ENCODE results near the gene IGF2BP3. TPM values are rescaled to one million over a fixed set of nuclear protein-coding genes. Genes with fewer than 3 reads are reported as not detected.

The IGF2BP3 gene
- total RNA-seq, 1 donor from 2014 or later: 242 TPM

- Histone ChIP-seq H3K36me3 (peaks cover 5% of the 10 kb centered on the region), H3F3A (ENCODE audit: low read depth) (peaks cover 5% of the 10 kb centered on the region), H2AFZ (replicated peaks) (no peak overlapping the region), H3K4me2 (no peak overlapping the region), H3K79me2 (ENCODE audit: low read depth) (peaks cover 100% of the 10 kb centered on the region), H3K4me3 (no peak overlapping the region), H3K9me3 (ENCODE audit: low read depth) (no peaks in the 10 kb centered on the region), H3K27me3 (no peaks in the 10 kb centered on the region), H4K20me1 (ENCODE audit: low read depth) (peaks cover 100% of the 10 kb centered on the region), H3K9ac (no peak overlapping the region), H3K27ac (no peak overlapping the region), H3K4me1 (peaks cover 22% of the 10 kb centered on the region)
- TF ChIP-seq CTCF (IDR thresholded peaks at IDR 0.05) (no peak), EZH2 (IDR thresholded peaks at IDR 0.05) (no peak), EZH2phosphoT487 (IDR thresholded peaks at IDR 0.05) (no peak)
- peaks cover 2% of the 10 kb centered on the region for H3K27me3 Mint-ChIP-seq (ENCODE audit: insufficient read depth, low read depth)
- no peak overlapping the region for H3K4me3 Mint-ChIP-seq
- DNase-seq (ENCODE audit: low spot score): no peak
- H3K36me3 Mint-ChIP-seq: peaks cover 46% of the 10 kb centered on the region
- H3K27ac Mint-ChIP-seq: no peak overlapping the region
- no peaks in the 10 kb centered on the region for H3K9me3 Mint-ChIP-seq
- H3K4me1 Mint-ChIP-seq: peaks cover 23% of the 10 kb centered on the region
Measured at GRCh38 chr7:23454881-23455526, 15.3 kb downstream of the IGF2BP3 start.

GRCh38 chr7:23450518-23450917, 19.8 kb downstream of the IGF2BP3 start:
- Mint-ChIP-seq H3K27ac (no peak overlapping the region), H3K4me1 (peaks cover 25% of the 10 kb centered on the region), H3K9me3 (no peaks in the 10 kb centered on the region), H3K4me3 (no peak overlapping the region), H3K27me3 (ENCODE audit: insufficient read depth, low read depth) (peaks cover 2% of the 10 kb centered on the region), H3K36me3 (peaks cover 30% of the 10 kb centered on the region)
- Histone ChIP-seq H3K4me3 (no peak overlapping the region), H3K27ac (peak overlapping the region; percentile 69), H3F3A (ENCODE audit: low read depth) (peaks cover 5% of the 10 kb centered on the region), H3K4me1 (peaks cover 16% of the 10 kb centered on the region), H2AFZ (replicated peaks) (no peak overlapping the region), H3K4me2 (peak overlapping the region; percentile 23), H3K9ac (no peak overlapping the region), H3K79me2 (ENCODE audit: low read depth) (peaks cover 100% of the 10 kb centered on the region), H3K27me3 (no peaks in the 10 kb centered on the region), H3K9me3 (ENCODE audit: low read depth) (no peaks in the 10 kb centered on the region), H4K20me1 (ENCODE audit: low read depth) (peaks cover 100% of the 10 kb centered on the region), H3K36me3 (no peaks in the 10 kb centered on the region)
- DNase-seq (ENCODE audit: low spot score): no peak
- TF ChIP-seq CTCF (IDR thresholded peaks at IDR 0.05) (no peak), EZH2 (IDR thresholded peaks at IDR 0.05) (no peak), EZH2phosphoT487 (IDR thresholded peaks at IDR 0.05) (no peak)

GRCh38 chr7:23449941-23450340, 20.4 kb downstream of the IGF2BP3 start:
- Histone ChIP-seq H3K79me2 (ENCODE audit: low read depth) (peaks cover 100% of the 10 kb centered on the region), H3K4me2 (no peak overlapping the region), H3K9ac (no peak overlapping the region), H4K20me1 (ENCODE audit: low read depth) (peaks cover 100% of the 10 kb centered on the region), H2AFZ (replicated peaks) (no peak overlapping the region), H3K27ac (no peak overlapping the region), H3K36me3 (no peaks in the 10 kb centered on the region), H3K4me1 (peaks cover 10% of the 10 kb centered on the region), H3K27me3 (no peaks in the 10 kb centered on the region), H3K9me3 (ENCODE audit: low read depth) (no peaks in the 10 kb centered on the region), H3K4me3 (no peak overlapping the region), H3F3A (ENCODE audit: low read depth) (peaks cover 11% of the 10 kb centered on the region)
- peaks cover 19% of the 10 kb centered on the region for H3K4me1 Mint-ChIP-seq
- no peak overlapping the region for H3K27ac Mint-ChIP-seq
- H3K4me3 Mint-ChIP-seq: no peak overlapping the region
- DNase-seq (ENCODE audit: low spot score): no peak
- TF ChIP-seq CTCF (IDR thresholded peaks at IDR 0.05): no peak
- no peak for TF ChIP-seq EZH2phosphoT487 (IDR thresholded peaks at IDR 0.05)
- no peak for TF ChIP-seq EZH2 (IDR thresholded peaks at IDR 0.05)
- peaks cover 26% of the 10 kb centered on the region for H3K36me3 Mint-ChIP-seq
- no peaks in the 10 kb centered on the region for H3K9me3 Mint-ChIP-seq
- no peaks in the 10 kb centered on the region for H3K27me3 Mint-ChIP-seq (ENCODE audit: insufficient read depth, low read depth)

All from neural progenitor cell (in vitro differentiated cells).